HepG2 (cell line): Measurements from ENCODE around the gene TXNDC9. TPM values are rescaled to one million over a fixed set of nuclear protein-coding genes. Genes with fewer than 3 reads are reported as not detected.

Experiments used
- HOXA5 ChIP-seq: sonication (generic); formaldehyde crosslinking; IDR thresholded peaks from 2 replicates; pipeline ENCODE4 v1.4.0; 2020; ENCODE audit warnings: missing genetic modification reagents
- MAF1 ChIP-seq: sonication (generic); formaldehyde crosslinking; IDR thresholded peaks from 2 replicates; pipeline ENCODE4 v1.5.0; 2020; ENCODE audit warnings: missing genetic modification reagents, borderline replicate concordance
- MEF2D ChIP-seq: sonication (generic); formaldehyde crosslinking; IDR thresholded peaks from 2 replicates; pipeline ENCODE4 v1.5.1; 2020; ENCODE audit warnings: mild to moderate bottlenecking, missing genetic modification reagents
- MYPOP ChIP-seq: sonication (generic); formaldehyde crosslinking; IDR thresholded peaks from 2 replicates; pipeline ENCODE4 v1.8.1; 2023; ENCODE audit warnings: mild to moderate bottlenecking, moderate library complexity, missing genetic modification reagents
- POGK ChIP-seq: sonication (generic); formaldehyde crosslinking; conservative IDR thresholded peaks from 2 replicates; pipeline ENCODE4 v1.8.0; 2022; ENCODE audit warnings: mild to moderate bottlenecking, moderate library complexity, missing genetic modification reagents
- ZBTB40 ChIP-seq, 2 experiments: fragments of 450-650 bp in 1 of 2; sonication (generic) in 1 of 2; formaldehyde crosslinking in 1 of 2; IDR thresholded peaks; 2 replicates each; pipeline versions ENCODE4 v1.6.1 to v1.8.0; 2016 to 2022; ENCODE audit warnings: antibody characterized with exemption in 1 of 2, mild to moderate bottlenecking in 1 of 2, missing genetic modification reagents in 1 of 2
- ZBTB42 ChIP-seq: sonication (generic); formaldehyde crosslinking; IDR thresholded peaks from 2 replicates; pipeline ENCODE4 v1.5.0; 2020; ENCODE audit warnings: mild to moderate bottlenecking, missing genetic modification reagents
- ZBTB44 ChIP-seq: sonication (generic); formaldehyde crosslinking; IDR thresholded peaks from 2 replicates; pipeline ENCODE4 v1.4.0; 2020; ENCODE audit warnings: missing genetic modification reagents
- ZNF20 ChIP-seq: sonication (generic); formaldehyde crosslinking; IDR thresholded peaks from 2 replicates; pipeline ENCODE4 v1.4.0; 2020; ENCODE audit warnings: mild to moderate bottlenecking, moderate library complexity, missing genetic modification reagents
- ZNF335 ChIP-seq: sonication (generic); formaldehyde crosslinking; IDR thresholded peaks from 2 replicates; pipeline ENCODE4 v1.4.0; 2020; ENCODE audit warnings: missing genetic modification reagents
- ZNF782 ChIP-seq: sonication (generic); formaldehyde crosslinking; IDR thresholded peaks from 2 replicates; pipeline ENCODE4 v1.4.0; 2020; ENCODE audit warnings: missing genetic modification reagents, mild to moderate bottlenecking, borderline replicate concordance
- ZXDC ChIP-seq: sonication (generic); formaldehyde crosslinking; IDR thresholded peaks from 2 replicates; pipeline ENCODE4 v1.5.0; 2020; ENCODE audit warnings: mild to moderate bottlenecking, missing genetic modification reagents
- polyA plus RNA-seq, 8 experiments: library from polyadenylated mRNA; depleted of rRNA in 3 of 8; stranded (reverse) in 7 of 8; unstranded in 1 of 8; fragments of >200 nt; fragmentation: Illumina TruSeq in 4 of 8; extraction: Trizol in 4 of 8; gene quantifications; 2 replicates each; pipeline versions ENCODE4 v1.2.1 to v1.2.3, GENCODE V29; 2011 to 2016; ENCODE audit warnings: low read depth in 4 of 8, missing spikeins in 1 of 8, mixed read lengths in 1 of 8; ENCODE audit not compliant: insufficient read depth in 1 of 8
- total RNA-seq, 5 experiments: library from RNA; depleted of rRNA; stranded (reverse); fragments of >200 nt; fragmentation: Illumina TruSeq; extraction: Trizol; gene quantifications; 2 replicates each; pipeline ENCODE4 v1.2.3, GENCODE V29; 2016; ENCODE audit warnings: low read depth in 1 of 5

TXNDC9 gene
- total and polyA plus RNA-seq, 2 of the 13 experiments (the other 11 are each of a cell fraction or from before 2014, with no cell fraction given), result 35.2 to 94.6 TPM

GRCh38 chr2:99278793-99279291 lies 57.3 kb downstream of the TXNDC9 start (continued):
- no peak for TF ChIP-seq ZBTB44 (CRISPR knock-in tag)
- TF ChIP-seq ZNF20 (CRISPR knock-in tag), result no peak
- no peak for TF ChIP-seq MAF1 (CRISPR knock-in tag)
- TF ChIP-seq HOXA5, result peak; percentile 92
- TF ChIP-seq MEF2D (CRISPR knock-in tag), result peak; percentile 65
- TF ChIP-seq POGK (CRISPR knock-in tag), result peak; percentile 90
- TF ChIP-seq ZBTB40 (IDR thresholded peaks at IDR 0.05), result peak; percentile 29; the same call in 1 of the 2 replicates
- no peak; the same call in 1 of the 2 replicates for TF ChIP-seq ZBTB40 (CRISPR knock-in tag; IDR thresholded peaks at IDR 0.05)
- no peak for TF ChIP-seq ZBTB42
- no peak; the same call in 1 of the 2 replicates for TF ChIP-seq ZXDC (CRISPR knock-in tag)
- peak; percentile 76; the same call in 1 of the 2 replicates for TF ChIP-seq ZNF782 (CRISPR knock-in tag)
- TF ChIP-seq MYPOP (CRISPR knock-in tag), result peak; percentile 79; the same call in 1 of the 2 replicates
- peak; percentile 72; the same call in 1 of the 2 replicates for TF ChIP-seq ZNF335
